H1 (cell line): ENCODE results near the gene PTPRD. TPM values are rescaled to one million over a fixed set of nuclear protein-coding genes. Genes with fewer than 3 reads are reported as not detected.

ENCODE experiments used
- CTCF ChIA-PET: fragments of 300-600 bp; sonication (Branson Sonifier 250); formaldehyde crosslinking; loops from one replicate; lab custom pipeline; 2021; ENCODE audit not compliant: partially characterized antibody; lab: Charles Lee
- POLR2A ChIA-PET: fragments of 300-600 bp; sonication (Branson Sonifier 250); formaldehyde crosslinking; loops from one replicate; lab custom pipeline; 2021; ENCODE audit warnings: inconsistent platforms; ENCODE audit not compliant: partially characterized antibody; lab: Charles Lee
- DNase-seq, 2 experiments: peaks; one replicate each; pipeline versions ENCODE4 v3.0.0 to v3.0.0-alpha.2; 2010 to 2022; ENCODE audit warnings: low spot score in 2 of 2, low read depth in 1 of 2, mixed read lengths in 1 of 2
- FAIRE-seq: peaks from 2 replicates; lab custom pipeline; 2011; peaks lifted over from hg19 to GRCh38; lab: Jason Lieb, UNC
- H2AFZ ChIP-seq: 2 replicates; pipeline ENCODE4 v1.8.1; 2012; ENCODE audit warnings: low read length, inconsistent platforms
- H2AK5ac ChIP-seq: 2 replicates; pipeline ENCODE4 v1.6.1; 2013; ENCODE audit warnings: low read depth, low read length
- H2BK120ac ChIP-seq: replicated peaks from 2 replicates; pipeline ENCODE3; 2013; ENCODE audit warnings: low read depth, low read length, inconsistent platforms
- H2BK12ac ChIP-seq: 2 replicates; pipeline ENCODE4 v1.6.1; 2013; ENCODE audit warnings: low read depth, low read length
- H2BK15ac ChIP-seq: 2 replicates; pipeline ENCODE4 v1.6.1; 2013; ENCODE audit warnings: low read length
- H2BK20ac ChIP-seq: 2 replicates; pipeline ENCODE4 v1.6.1; 2013; ENCODE audit warnings: low read length
- H2BK5ac ChIP-seq: 2 replicates; pipeline ENCODE4 v1.6.1; 2013; ENCODE audit warnings: low read depth, low read length
- H3K14ac ChIP-seq: 2 replicates; pipeline ENCODE4 v1.6.1; 2013; ENCODE audit warnings: inconsistent platforms; ENCODE audit not compliant: insufficient read length
- H3K18ac ChIP-seq: 2 replicates; pipeline ENCODE4 v1.6.1; 2013; ENCODE audit warnings: low read length; ENCODE audit errors: extremely low read depth
- H3K23ac ChIP-seq: 2 replicates; pipeline ENCODE4 v1.6.1; 2013; ENCODE audit warnings: inconsistent platforms; ENCODE audit not compliant: insufficient read length
- H3K23me2 ChIP-seq: 2 replicates; pipeline ENCODE4 v1.6.1; 2013; ENCODE audit warnings: low read depth, low read length
- H3K27ac ChIP-seq: 2 replicates; pipeline ENCODE4 v1.6.1; 2011; ENCODE audit warnings: low read depth, low read length, inconsistent platforms
- H3K27me3 ChIP-seq, 4 experiments: replicated peaks in 1 of 4; 1 replicate in 1 of 4; 2 replicates in 3 of 4; pipeline versions ENCODE4 v1.6.1 to v1.8.1; 2011 to 2013; ENCODE audit warnings: low read length in 3 of 4, mild to moderate bottlenecking in 3 of 4, inconsistent platforms in 2 of 4, mixed read lengths in 2 of 4, moderate library complexity in 1 of 4; ENCODE audit not compliant: control insufficient read depth in 3 of 4, insufficient read depth in 3 of 4; ENCODE audit errors: extremely low read depth in 1 of 4
- H3K36me3 ChIP-seq, 4 experiments: 2 replicates each; pipeline versions ENCODE4 v1.6.1 to v1.8.1; 2011 to 2013; ENCODE audit warnings: mild to moderate bottlenecking in 4 of 4, low read length in 3 of 4, moderate library complexity in 2 of 4, control low read depth in 1 of 4, inconsistent platforms in 1 of 4; ENCODE audit not compliant: insufficient read depth in 4 of 4, control insufficient read depth in 2 of 4
- H3K4ac ChIP-seq: replicated peaks from 2 replicates; pipeline ENCODE3; 2013; ENCODE audit warnings: low read length, low read depth, mixed read lengths, inconsistent platforms; ENCODE audit not compliant: insufficient read length
- H3K4me1 ChIP-seq, 4 experiments: replicated peaks in 1 of 4; 1 replicate in 1 of 4; 2 replicates in 3 of 4; pipeline versions ENCODE4 v1.6.1 to v1.8.1; 2011 to 2013; ENCODE audit warnings: low read length in 3 of 4, inconsistent platforms in 2 of 4, mixed read lengths in 1 of 4; ENCODE audit not compliant: insufficient read depth in 4 of 4, control insufficient read depth in 3 of 4
- H3K4me2 ChIP-seq, 2 experiments: 2 replicates each; pipeline versions ENCODE4 v1.6.1 to v1.8.1; 2011 to 2013; ENCODE audit warnings: low read depth in 2 of 2, low read length in 2 of 2, control low read depth in 1 of 2, inconsistent platforms in 1 of 2, mild to moderate bottlenecking in 1 of 2; ENCODE audit not compliant: insufficient read depth in 1 of 2
- H3K4me3 ChIP-seq, 4 experiments: fragments of 200-600, 300-600 bp in 1 of 4; sonication (generic), shearing (Covaris generic), sonication (Bioruptor Twin) in 1 of 4; 2 replicates each; pipeline versions ENCODE4 v1.5.1 to v1.8.1; 2011 to 2016; ENCODE audit warnings: low read length in 4 of 4, low read depth in 3 of 4, control low read depth in 2 of 4, inconsistent platforms in 2 of 4, mild to moderate bottlenecking in 2 of 4, mixed read lengths in 1 of 4, moderate library complexity in 1 of 4; ENCODE audit not compliant: insufficient read depth in 2 of 4; ENCODE audit errors: extremely low read depth in 1 of 4
- H3K56ac ChIP-seq: replicated peaks from 2 replicates; pipeline ENCODE3; 2013; ENCODE audit warnings: low read depth, mild to moderate bottlenecking, mixed read lengths, low read length, inconsistent platforms; ENCODE audit not compliant: insufficient read length
- H3K79me1 ChIP-seq: 2 replicates; pipeline ENCODE4 v1.6.1; 2013; ENCODE audit warnings: low read depth, low read length, control low read depth
- H3K79me2 ChIP-seq, 2 experiments: 2 replicates each; pipeline versions ENCODE4 v1.6.1 to v1.8.1; 2012 to 2013; ENCODE audit warnings: low read length in 2 of 2, mild to moderate bottlenecking in 2 of 2, inconsistent platforms in 1 of 2; ENCODE audit not compliant: insufficient read depth in 2 of 2, control insufficient read depth in 1 of 2
- H3K9ac ChIP-seq, 4 experiments: replicated peaks in 1 of 4; 1 replicate in 1 of 4; 2 replicates in 3 of 4; pipeline versions ENCODE4 v1.6.1 to v1.8.1; 2011 to 2013; ENCODE audit warnings: low read depth in 3 of 4, low read length in 3 of 4, control low read depth in 2 of 4, mild to moderate bottlenecking in 2 of 4, moderate library complexity in 2 of 4, inconsistent platforms in 1 of 4; ENCODE audit errors: extremely low read depth in 1 of 4
- H3K9me3 ChIP-seq, 2 experiments: 2 replicates each; pipeline versions ENCODE4 v1.6.1 to v1.8.1; 2012 to 2013; ENCODE audit warnings: mild to moderate bottlenecking in 2 of 2, moderate library complexity in 2 of 2, control low read depth in 1 of 2, inconsistent platforms in 1 of 2, low read depth in 1 of 2, low read length in 1 of 2, mixed read lengths in 1 of 2; ENCODE audit not compliant: insufficient read depth in 2 of 2
- H4K20me1 ChIP-seq, 2 experiments: replicated peaks in 1 of 2; 2 replicates each; pipeline versions ENCODE3 to v1.8.1; 2011 to 2013; ENCODE audit warnings: inconsistent platforms in 2 of 2, low read length in 2 of 2, mild to moderate bottlenecking in 1 of 2; ENCODE audit not compliant: insufficient read depth in 2 of 2, control insufficient read depth in 1 of 2
- H4K5ac ChIP-seq: 2 replicates; pipeline ENCODE4 v1.6.1; 2013; ENCODE audit warnings: low read length, low read depth, mixed read lengths, inconsistent platforms; ENCODE audit not compliant: insufficient read length
- H4K8ac ChIP-seq: 2 replicates; pipeline ENCODE4 v1.8.0; 2013; ENCODE audit warnings: mild to moderate bottlenecking, moderate library complexity, low read length, inconsistent platforms; ENCODE audit not compliant: insufficient read depth; ENCODE audit errors: extremely low read depth
- H4K91ac ChIP-seq: replicated peaks from 2 replicates; pipeline ENCODE3; 2013; ENCODE audit warnings: low read length, mixed read lengths, inconsistent platforms; ENCODE audit not compliant: insufficient read length
- BRCA1 ChIP-seq: IDR thresholded peaks from 2 replicates; pipeline ENCODE4 v1.6.1; 2012; ENCODE audit warnings: low read depth, low read length, improper control_type of control experiment
- CHD2 ChIP-seq: IDR thresholded peaks from 2 replicates; pipeline ENCODE4 v1.6.1; 2012; ENCODE audit warnings: low read length, improper control_type of control experiment
- KDM5A ChIP-seq: fragments of 200-600 bp; IDR thresholded peaks from 2 replicates; pipeline ENCODE4 v1.7.1; 2012; ENCODE audit warnings: mild to moderate bottlenecking, low read length, inconsistent platforms, mixed read lengths
- MAFK ChIP-seq: IDR thresholded peaks from 2 replicates; pipeline ENCODE4 v1.6.1; 2012; ENCODE audit warnings: low read depth, mild to moderate bottlenecking, improper control_type of control experiment, low read length
- NANOG ChIP-seq: IDR thresholded peaks from 2 replicates; pipeline ENCODE4 v1.6.1; 2011; ENCODE audit warnings: low read length, low read depth, mild to moderate bottlenecking, inconsistent platforms; ENCODE audit not compliant: insufficient read depth, poor library complexity, severe bottlenecking
- POLR2AphosphoS5 ChIP-seq: IDR thresholded peaks from 2 replicates; pipeline ENCODE4 v1.6.1; 2011; ENCODE audit warnings: low read depth, low read length
- RXRA ChIP-seq: IDR thresholded peaks from 2 replicates; pipeline ENCODE4 v1.6.1; 2011; ENCODE audit warnings: low read depth, mild to moderate bottlenecking, low read length, moderate library complexity; ENCODE audit not compliant: insufficient read depth
- SP4 ChIP-seq: IDR thresholded peaks from 2 replicates; pipeline ENCODE4 v1.6.1; 2012; ENCODE audit warnings: low read length, inconsistent platforms
- SRF ChIP-seq: IDR thresholded peaks from 2 replicates; pipeline ENCODE4 v1.6.1; 2011; ENCODE audit warnings: mild to moderate bottlenecking, low read depth, low read length, moderate library complexity
- ZNF274 ChIP-seq: IDR thresholded peaks from 2 replicates; pipeline ENCODE4 v1.7.0; 2012; ENCODE audit warnings: low read length, borderline replicate concordance; ENCODE audit errors: extremely low read depth
- WGBS, 2 experiments: shearing (Covaris generic) in 1 of 2; methylation state at CpG; one replicate each; pipeline versions ENCODE4 v1.1.6 to v1.1.7; 2013 to 2015; ENCODE audit warnings: low lambda C conversion rate in 2 of 2, mixed read lengths in 2 of 2, inconsistent platforms in 1 of 2, low coverage in 1 of 2, missing lambda C conversion rate in 1 of 2; ENCODE audit not compliant: insufficient replicate concordance in 2 of 2, insufficient coverage in 1 of 2, insufficient read length in 1 of 2; ENCODE audit errors: extremely low coverage in 1 of 2, missing lambda C conversion rate in 1 of 2; 5-methylcytosine and 5-hydroxymethylcytosine counted together
- polyA plus RNA-seq, 7 experiments: library from polyadenylated mRNA; depleted of rRNA in 3 of 7; stranded (reverse) in 5 of 7; unstranded in 2 of 7; fragments of >200 nt in 5 of 7; fragments of 200-250 nt in 2 of 7; gene quantifications; 1 replicate in 5 of 7; 2 replicates in 1 of 7; 4 replicates in 1 of 7; pipeline versions ENCODE4 v1.2.1 to v1.2.3, GENCODE V29; 2011 to 2013; ENCODE audit warnings: missing spikeins in 2 of 7, mixed read lengths in 2 of 7
- total RNA-seq: library from RNA; stranded (reverse); fragmentation: NEBNext Ultra II Directional; extraction: Animal tissue kit (Norgen Biotek cat#: 25700); gene quantifications from 2 replicates; pipeline ENCODE4 v1.2.1, GENCODE V29; 2021
- TF ChIP-seq, protein P1 (sequence below): IDR thresholded peaks from 2 replicates; pipeline ENCODE4 v1.6.1; 2011; ENCODE audit warnings: low read length, improper control_type of control experiment
- TF ChIP-seq, protein P2 (sequence below), 3 experiments: IDR thresholded peaks; 1 replicate in 2 of 3; 2 replicates in 1 of 3; pipeline versions ENCODE4 v1.5.1 to v1.6.1; 2011; ENCODE audit warnings: low read length in 3 of 3, mild to moderate bottlenecking in 3 of 3, inconsistent platforms in 2 of 3, low read depth in 1 of 3, moderate library complexity in 1 of 3; ENCODE audit not compliant: insufficient read depth in 1 of 3; ENCODE audit errors: control extremely low read depth in 1 of 3

The PTPRD gene
- total and polyA plus RNA-seq, 2 of the 8 experiments (the other 6 are each of a cell fraction or from before 2014, with no cell fraction given), result 17.2 to 77.0 TPM

DNA sequence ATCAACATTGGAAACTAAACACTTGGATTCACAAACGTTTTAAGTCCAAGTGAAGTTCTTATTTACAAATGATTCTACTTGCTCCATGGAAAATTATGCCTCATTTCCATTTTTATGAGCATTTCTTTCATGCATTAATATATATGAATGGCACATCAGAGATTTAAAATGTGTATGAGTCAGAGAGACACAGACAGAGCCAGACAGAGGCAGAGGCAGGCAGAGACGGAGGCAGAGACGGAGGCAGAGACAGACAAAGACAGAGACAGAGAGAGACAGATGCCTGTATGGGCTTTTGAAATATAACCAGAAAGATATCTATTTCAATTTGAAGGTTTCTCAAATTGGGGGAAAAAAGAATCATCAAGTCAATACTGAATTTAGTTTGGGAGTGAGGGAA, 649.0 kb downstream of the PTPRD start:
- Histone ChIP-seq H4K20me1 (no peaks in the 10 kb centered on the region), H4K8ac (no peak overlapping the region), H3K27me3 (no peaks in the 10 kb centered on the region), H3K36me3 (no peaks in the 10 kb centered on the region), H3K27ac (no peak overlapping the region), H3K4ac (no peak overlapping the region), H2AFZ (no peak overlapping the region), H3K79me1 (no peaks in the 10 kb centered on the region), H3K4me2 (no peak overlapping the region), H3K9ac (no peak overlapping the region), H3K4me1 (no peaks in the 10 kb centered on the region), H3K56ac (no peak overlapping the region), H4K5ac (no peak overlapping the region), H2BK12ac (no peak overlapping the region), H3K4me3 (no peak overlapping the region), H3K18ac (no peak overlapping the region), H2BK5ac (no peak overlapping the region), H2BK120ac (no peak overlapping the region), H3K23ac (no peak overlapping the region), H4K91ac (no peak overlapping the region), H3K9me3 (no peaks in the 10 kb centered on the region), H3K14ac (no peak overlapping the region), H2BK15ac (no peak overlapping the region), H3K23me2 (no peaks in the 10 kb centered on the region), H2BK20ac (no peak overlapping the region), H2AK5ac (no peak overlapping the region), H3K79me2 (no peaks in the 10 kb centered on the region)
- FAIRE-seq (no peak), DNase-seq (no peak)
- CTCF ChIA-PET, result no interaction called here
- POLR2A ChIA-PET, result no interaction called here
- 86% methylated on average over 3 of the region's 3 CpGs; no CpG with 5 or more reads in 1 of the 2 experiments for WGBS, 2 experiments
- TF ChIP-seq RXRA (no peak), BRCA1 (no peak), POLR2AphosphoS5 (no peak), SP4 (no peak), SRF (no peak), NANOG (no peak), KDM5A (no peak), ZNF274 (no peak), MAFK (no peak), CHD2 (no peak)
- TF ChIP-seq, protein P1, sequence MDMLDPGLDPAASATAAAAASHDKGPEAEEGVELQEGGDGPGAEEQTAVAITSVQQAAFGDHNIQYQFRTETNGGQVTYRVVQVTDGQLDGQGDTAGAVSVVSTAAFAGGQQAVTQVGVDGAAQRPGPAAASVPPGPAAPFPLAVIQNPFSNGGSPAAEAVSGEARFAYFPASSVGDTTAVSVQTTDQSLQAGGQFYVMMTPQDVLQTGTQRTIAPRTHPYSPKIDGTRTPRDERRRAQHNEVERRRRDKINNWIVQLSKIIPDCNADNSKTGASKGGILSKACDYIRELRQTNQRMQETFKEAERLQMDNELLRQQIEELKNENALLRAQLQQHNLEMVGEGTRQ, result no peak
- TF ChIP-seq, protein P2, sequence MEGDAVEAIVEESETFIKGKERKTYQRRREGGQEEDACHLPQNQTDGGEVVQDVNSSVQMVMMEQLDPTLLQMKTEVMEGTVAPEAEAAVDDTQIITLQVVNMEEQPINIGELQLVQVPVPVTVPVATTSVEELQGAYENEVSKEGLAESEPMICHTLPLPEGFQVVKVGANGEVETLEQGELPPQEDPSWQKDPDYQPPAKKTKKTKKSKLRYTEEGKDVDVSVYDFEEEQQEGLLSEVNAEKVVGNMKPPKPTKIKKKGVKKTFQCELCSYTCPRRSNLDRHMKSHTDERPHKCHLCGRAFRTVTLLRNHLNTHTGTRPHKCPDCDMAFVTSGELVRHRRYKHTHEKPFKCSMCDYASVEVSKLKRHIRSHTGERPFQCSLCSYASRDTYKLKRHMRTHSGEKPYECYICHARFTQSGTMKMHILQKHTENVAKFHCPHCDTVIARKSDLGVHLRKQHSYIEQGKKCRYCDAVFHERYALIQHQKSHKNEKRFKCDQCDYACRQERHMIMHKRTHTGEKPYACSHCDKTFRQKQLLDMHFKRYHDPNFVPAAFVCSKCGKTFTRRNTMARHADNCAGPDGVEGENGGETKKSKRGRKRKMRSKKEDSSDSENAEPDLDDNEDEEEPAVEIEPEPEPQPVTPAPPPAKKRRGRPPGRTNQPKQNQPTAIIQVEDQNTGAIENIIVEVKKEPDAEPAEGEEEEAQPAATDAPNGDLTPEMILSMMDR (IDR thresholded peaks at IDR 0.05; ENCODE audit: control extremely low read depth in 1 of 3, insufficient read depth in 1 of 3, low read depth in 1 of 3, low read length in 3 of 3), result no peak
